Calu3 (cell line): ENCODE data around the gene SHC4. TPM values are rescaled to one million over a fixed set of nuclear protein-coding genes. Genes with fewer than 3 reads are reported as not detected.

Experiments
- BruUV-seq: library from RNA; stranded (reverse); fragments of 400-500 nt; replicated peaks from 2 replicates; lab custom pipeline; 2021; lab: Mats Ljungman, UMichigan
- CTCF ChIA-PET: fragments of 300-600 bp; sonication (Branson Sonifier 250); formaldehyde crosslinking; loops from one replicate; lab custom pipeline; 2022; ENCODE audit warnings: antibody characterized with exemption; lab: Charles Lee
- DNase-seq: peaks from one replicate; pipeline ENCODE4 v3.0.0; 2022
- H3K27ac Mint-ChIP-seq: one replicate; pipeline ENCODE4 v1.8.0; 2022; ENCODE audit warnings: mixed read lengths; ENCODE audit not compliant: unreplicated experiment
- H3K27me3 Mint-ChIP-seq: one replicate; pipeline ENCODE4 v1.8.0; 2022; ENCODE audit warnings: mixed read lengths; ENCODE audit not compliant: unreplicated experiment
- H3K36me3 Mint-ChIP-seq: one replicate; pipeline ENCODE4 v1.8.0; 2022; ENCODE audit warnings: mild to moderate bottlenecking, moderate library complexity, mixed read lengths; ENCODE audit not compliant: insufficient read depth, unreplicated experiment
- H3K4me1 Mint-ChIP-seq: one replicate; pipeline ENCODE4 v1.8.0; 2022; ENCODE audit warnings: mild to moderate bottlenecking, low read depth, mixed read lengths; ENCODE audit not compliant: unreplicated experiment
- H3K4me3 Mint-ChIP-seq: one replicate; pipeline ENCODE4 v1.8.0; 2022; ENCODE audit warnings: mild to moderate bottlenecking, low read depth, moderate library complexity, mixed read lengths; ENCODE audit not compliant: unreplicated experiment
- H3K9me3 Mint-ChIP-seq: one replicate; pipeline ENCODE4 v1.8.0; 2022; ENCODE audit warnings: low read depth, mixed read lengths; ENCODE audit not compliant: unreplicated experiment
- CTCF ChIP-seq: fragments of 200-600 bp; IDR thresholded peaks from one replicate; pipeline ENCODE4 v1.8.0; 2022; ENCODE audit warnings: antibody characterized with exemption; ENCODE audit not compliant: unreplicated experiment
- intact Hi-C: fragments of 100-400 bp; cut with micrococcal nuclease; formaldehyde crosslinking; loops from one replicate; pipeline ENCODE4 v1.10.0; 2022; ENCODE audit not compliant: unreplicated experiment
- total RNA-seq: library from RNA; stranded (reverse); gene quantifications from 2 replicates; pipeline ENCODE4 v1.2.3, GENCODE V29; 2022

Gene SHC4
- total RNA-seq, 1 experiment from 2014 or later = 1.2 TPM

- Mint-ChIP-seq H3K4me1 (peaks cover 15% of the 10 kb centered on the region), H3K4me3 (no peak overlapping the region), H3K36me3 (no peaks in the 10 kb centered on the region), H3K27ac (no peak overlapping the region), H3K9me3 (no peaks in the 10 kb centered on the region), H3K27me3 (no peaks in the 10 kb centered on the region)
- DNase-seq = no peak
- intact Hi-C loops = no loop called here
- BruUV-seq = no TSS peak
- CTCF ChIA-PET = no interaction called here
- TF ChIP-seq CTCF = no peak
Measured at GRCh38 chr15:48898032-48898431, 65.7 kb downstream of the SHC4 start.

GRCh38 chr15:48896869-48897814 lies 66.6 kb downstream of the SHC4 start:
- no TSS peak for BruUV-seq
- no peak for DNase-seq
- CTCF ChIA-PET = no interaction called here
- H3K36me3 Mint-ChIP-seq = no peaks in the 10 kb centered on the region
- no peak for TF ChIP-seq CTCF
- no peaks in the 10 kb centered on the region for H3K9me3 Mint-ChIP-seq
- H3K27me3 Mint-ChIP-seq = no peaks in the 10 kb centered on the region
- peaks cover 15% of the 10 kb centered on the region for H3K4me1 Mint-ChIP-seq
- no peak overlapping the region for H3K4me3 Mint-ChIP-seq
- intact Hi-C loops = no loop called here
- H3K27ac Mint-ChIP-seq = peak overlapping the region; percentile 35

- H3K27ac Mint-ChIP-seq = no peak overlapping the region
- no peaks in the 10 kb centered on the region for H3K9me3 Mint-ChIP-seq
- H3K36me3 Mint-ChIP-seq = no peaks in the 10 kb centered on the region
- no peak for TF ChIP-seq CTCF
- no peaks in the 10 kb centered on the region for H3K27me3 Mint-ChIP-seq
- CTCF ChIA-PET = no interaction called here
- H3K4me1 Mint-ChIP-seq = peaks cover 15% of the 10 kb centered on the region
- H3K4me3 Mint-ChIP-seq = no peak overlapping the region
- no peak for DNase-seq
- no TSS peak for BruUV-seq
- intact Hi-C loops = no loop called here
Measured at GRCh38 chr15:48893311-48893710, 70.4 kb downstream of the SHC4 start.

- Mint-ChIP-seq H3K36me3 (no peaks in the 10 kb centered on the region), H3K27me3 (no peaks in the 10 kb centered on the region), H3K9me3 (no peaks in the 10 kb centered on the region), H3K4me3 (no peak overlapping the region), H3K4me1 (no peaks in the 10 kb centered on the region), H3K27ac (no peak overlapping the region)
- CTCF ChIA-PET = no interaction called here
- intact Hi-C loops = no loop called here
- no TSS peak for BruUV-seq
- no peak for DNase-seq
- no peak for TF ChIP-seq CTCF
Measured at GRCh38 chr15:48891232-48891765, 72.4 kb downstream of the SHC4 start.
